Right lobe of liver (tissue), 6 donors: ENCODE measurements around the gene ARHGAP30. TPM values are rescaled to one million over a fixed set of nuclear protein-coding genes. Genes with fewer than 3 reads are reported as not detected.
"Not testable (repeated sequence)": the region's sequence is repeated elsewhere in the genome, so short reads cannot be mapped to it uniquely, and the experiment has no call there.

Experiments
- ATAC-seq, 4 donors: fragments of 200-7000 bp; cut with Tn5 transposase; one replicate each; pipeline ENCODE4 v1.9.1; 2020; ENCODE audit warnings: mild to moderate bottlenecking in 4 of 4, moderate library complexity in 4 of 4
- DNase-seq, 3 donors: peaks; one replicate each; pipeline ENCODE4 v3.0.0-alpha.2; 2020
- H3K27ac ChIP-seq, 3 donors: fragments of 200-600 bp; one replicate each; pipeline ENCODE4 v1.8.0; 2022
- H3K27me3 ChIP-seq, 2 donors: fragments of 200-600 bp; one replicate each; pipeline ENCODE4 v1.8.0; 2022
- H3K36me3 ChIP-seq, 4 donors: fragments of 200-600 bp; sonication (generic) in 1 of 4; one replicate each; pipeline versions ENCODE4 v1.5.1 to v1.8.0; 2017 to 2022; ENCODE audit warnings: control low read depth in 1 of 4
- H3K4me1 ChIP-seq, 4 donors: fragments of 200-600 bp; sonication (generic) in 1 of 4; one replicate each; pipeline versions ENCODE4 v1.5.1 to v1.8.0; 2017 to 2022; ENCODE audit warnings: control low read depth in 1 of 4
- H3K4me3 ChIP-seq, 3 donors: fragments of 200-600 bp; one replicate each; pipeline ENCODE4 v1.8.0; 2022
- H3K9me3 ChIP-seq, 4 donors: fragments of 200-600 bp; sonication (generic) in 1 of 4; one replicate each; pipeline versions ENCODE4 v1.5.1 to v1.8.0; 2017 to 2022; ENCODE audit warnings: control low read depth in 1 of 4
- POLR2A ChIP-seq: fragments of 450-650 bp; IDR thresholded peaks from one replicate; pipeline ENCODE4 v1.6.1; 2017; ENCODE audit warnings: antibody characterized with exemption, mild to moderate bottlenecking
- WGBS: methylation state at CpG from one replicate; pipeline ENCODE4 v1.1.6; 2018; ENCODE audit warnings: low coverage, low lambda C conversion rate; ENCODE audit not compliant: insufficient coverage; ENCODE audit errors: missing lambda C conversion rate; 5-methylcytosine and 5-hydroxymethylcytosine counted together
- intact Hi-C, 2 donors: fragments of 100-400 bp; cut with DNase I; formaldehyde crosslinking; loops; one replicate each; pipeline versions ENCODE4 v1.11.2 to v1.14.1; 2022
- total RNA-seq, 6 experiments: library from RNA; depleted of rRNA in 2 of 6; stranded (reverse); fragments of >200 nt in 2 of 6; fragmentation: NEBNext Ultra II Directional in 3 of 6; extraction: Animal tissue kit (Norgen Biotek cat#: 25700) in 3 of 6; gene quantifications; one replicate each; pipeline versions ENCODE4 v1.1.0 to v1.2.4, GENCODE V29; 2016 to 2023
- TF ChIP-seq, protein P1 (sequence below), 4 donors: fragments of 200-600 bp in 3 of 4; fragments of 450-650 bp in 1 of 4; IDR thresholded peaks; one replicate each; pipeline versions ENCODE4 v1.5.1 to v1.8.0; 2016 to 2022; ENCODE audit warnings: antibody characterized with exemption in 4 of 4, mild to moderate bottlenecking in 2 of 4
- donor health status: DM: no; HTN: yes; CAD: no.
- donor health status: DM: no; HTN: no; CAD: no.
- donor health status: DM: no; HTN: no; CAD: no.
- donor health status: DM: no; HTN: yes; CAD: no.
- donor health status: DM: no; HTN: yes; CAD: no.

Gene ARHGAP30
- total RNA-seq, 6 experiments from 2014 or later = 2.8 to 7.4 (median 3.6) TPM

- no peak overlapping the region for H3K4me3 ChIP-seq
- H3K27ac ChIP-seq = peak overlapping the region; percentile 36 to 64 (median 41)
- H3K36me3 ChIP-seq = no peaks in the 10 kb centered on the region
- DNase-seq = no peak
- TF ChIP-seq, protein P1, sequence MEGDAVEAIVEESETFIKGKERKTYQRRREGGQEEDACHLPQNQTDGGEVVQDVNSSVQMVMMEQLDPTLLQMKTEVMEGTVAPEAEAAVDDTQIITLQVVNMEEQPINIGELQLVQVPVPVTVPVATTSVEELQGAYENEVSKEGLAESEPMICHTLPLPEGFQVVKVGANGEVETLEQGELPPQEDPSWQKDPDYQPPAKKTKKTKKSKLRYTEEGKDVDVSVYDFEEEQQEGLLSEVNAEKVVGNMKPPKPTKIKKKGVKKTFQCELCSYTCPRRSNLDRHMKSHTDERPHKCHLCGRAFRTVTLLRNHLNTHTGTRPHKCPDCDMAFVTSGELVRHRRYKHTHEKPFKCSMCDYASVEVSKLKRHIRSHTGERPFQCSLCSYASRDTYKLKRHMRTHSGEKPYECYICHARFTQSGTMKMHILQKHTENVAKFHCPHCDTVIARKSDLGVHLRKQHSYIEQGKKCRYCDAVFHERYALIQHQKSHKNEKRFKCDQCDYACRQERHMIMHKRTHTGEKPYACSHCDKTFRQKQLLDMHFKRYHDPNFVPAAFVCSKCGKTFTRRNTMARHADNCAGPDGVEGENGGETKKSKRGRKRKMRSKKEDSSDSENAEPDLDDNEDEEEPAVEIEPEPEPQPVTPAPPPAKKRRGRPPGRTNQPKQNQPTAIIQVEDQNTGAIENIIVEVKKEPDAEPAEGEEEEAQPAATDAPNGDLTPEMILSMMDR (IDR thresholded peaks at IDR 0.05) = no peak
- no peak for TF ChIP-seq POLR2A
- peaks cover 0 to 20% (median 5%) of the 10 kb centered on the region in 4 donors for H3K4me1 ChIP-seq
- no peaks in the 10 kb centered on the region for H3K9me3 ChIP-seq
- intact Hi-C loops = no loop called here
- ATAC-seq = peak in 2 of 4 donors; percentile 23 to 40
- 14% methylated on average over 1 of the region's 1 CpG for WGBS
- H3K27me3 ChIP-seq = no peaks in the 10 kb centered on the region
Observed at GRCh38 chr1:161032409-161032808, 37.3 kb downstream of the ARHGAP30 start.

GRCh38 chr1:161031874-161032273 lies 37.8 kb downstream of the ARHGAP30 start:
- H3K27ac ChIP-seq = peak overlapping the region in 2 of 3 donors; percentile 41 to 64
- H3K4me1 ChIP-seq = peaks cover 0 to 14% (median 4%) of the 10 kb centered on the region in 4 donors
- WGBS = 52% methylated on average over 2 of the region's 2 CpGs
- no peak overlapping the region for H3K4me3 ChIP-seq
- TF ChIP-seq, protein P1 (IDR thresholded peaks at IDR 0.05) = no peak
- no peak for TF ChIP-seq POLR2A
- H3K36me3 ChIP-seq = no peaks in the 10 kb centered on the region
- no peaks in the 10 kb centered on the region for H3K9me3 ChIP-seq
- ATAC-seq (no peak), DNase-seq (no peak)
- intact Hi-C loops = no loop called here
- H3K27me3 ChIP-seq = no peaks in the 10 kb centered on the region

DNA sequence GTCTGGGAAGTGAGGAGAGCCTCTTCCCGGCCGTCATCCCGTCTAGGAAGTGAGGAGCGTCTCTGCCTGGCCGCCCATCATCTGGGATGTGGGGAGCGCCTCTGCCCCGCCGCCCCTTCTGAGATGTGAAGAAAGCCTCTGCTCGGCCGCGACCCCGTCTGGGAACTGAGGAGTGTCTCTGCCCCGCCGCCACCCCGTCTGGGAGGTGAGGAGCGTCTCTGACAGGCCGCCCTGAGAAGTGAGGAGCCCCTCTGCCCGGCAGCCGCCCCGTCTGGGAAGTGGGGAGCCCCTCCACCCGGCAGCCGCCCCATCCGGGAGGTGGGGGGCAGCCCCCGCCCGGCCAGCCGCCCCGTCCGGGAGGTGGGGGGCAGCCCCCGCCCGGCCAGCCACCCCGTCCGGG lies 40.2 kb downstream of the ARHGAP30 start:
- H3K9me3 ChIP-seq, H3K36me3 ChIP-seq, H3K4me3 ChIP-seq, H3K27ac ChIP-seq, intact Hi-C loops, DNase-seq, H3K27me3 ChIP-seq, ATAC-seq: not testable (repeated sequence)
- peaks cover 0 to 14% (median 4%) of the 10 kb centered on the region in 4 donors for H3K4me1 ChIP-seq
- WGBS = 97% methylated on average over 11 of the region's 32 CpGs

DNA sequence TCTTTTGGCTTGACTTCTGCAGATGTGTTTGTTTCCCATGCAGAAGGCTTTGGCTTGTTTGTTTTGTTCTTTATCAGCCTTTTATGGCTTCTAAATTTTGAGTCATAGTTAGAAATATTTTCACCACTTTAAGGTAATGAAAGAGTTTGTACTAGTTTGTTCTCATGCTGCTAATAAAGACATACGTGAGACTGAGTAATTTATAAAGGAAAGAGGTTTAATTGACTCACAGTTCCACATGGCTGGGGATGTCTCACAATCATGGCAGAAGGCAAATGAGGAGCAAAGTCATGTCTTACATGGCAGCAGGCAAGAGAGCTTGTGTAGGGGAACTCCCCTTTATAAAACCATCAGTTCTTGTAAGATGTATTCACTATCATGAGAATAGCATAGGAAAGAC lies 42.7 kb downstream of the ARHGAP30 start:
- DNase-seq, H3K4me3 ChIP-seq, intact Hi-C loops, H3K27ac ChIP-seq, H3K36me3 ChIP-seq, H3K4me1 ChIP-seq, H3K9me3 ChIP-seq, ATAC-seq, H3K27me3 ChIP-seq: not testable (repeated sequence)
- 43% methylated on average over 1 of the region's 1 CpG for WGBS

- H3K36me3 ChIP-seq, intact Hi-C loops, ATAC-seq, H3K9me3 ChIP-seq, H3K4me3 ChIP-seq, DNase-seq, H3K27me3 ChIP-seq: not testable (repeated sequence)
- Histone ChIP-seq H3K4me1 (peaks cover 0 to 26% (median 12%) of the 10 kb centered on the region in 4 donors), H3K27ac (peak overlapping the region in 1 of 3 donors; percentile 97)
- 85% methylated on average over 9 of the region's 12 CpGs for WGBS
Observed at GRCh38 chr1:161022432-161022831, 47.3 kb downstream of the ARHGAP30 start.

GRCh38 chr1:161021970-161022353 lies 47.7 kb downstream of the ARHGAP30 start:
- H3K27me3 ChIP-seq = no peaks in the 10 kb centered on the region
- peak overlapping the region; percentile 97 to 98 (median 97) for H3K27ac ChIP-seq
- 72% methylated on average over 2 of the region's 2 CpGs for WGBS

More at GRCh38 chr1:161021970-161022353, 47.7 kb downstream of the ARHGAP30 start:
- DNase-seq (no peak), ATAC-seq (peak in 1 of 4 donors; percentile 41)
- intact Hi-C loops = no loop called here
- H3K9me3 ChIP-seq = no peaks in the 10 kb centered on the region
- H3K36me3 ChIP-seq = no peaks in the 10 kb centered on the region
- H3K4me3 ChIP-seq = peak overlapping the region; percentile 70 to 91 (median 78)
- TF ChIP-seq POLR2A = peak; percentile 5
- TF ChIP-seq, protein P1 (IDR thresholded peaks at IDR 0.05) = no peak
- H3K4me1 ChIP-seq = peaks cover 0 to 30% (median 14%) of the 10 kb centered on the region in 4 donors
